Hematopoietic multipotent progenitor cell (in vitro differentiated cells): ENCODE data around the gene EBLN2. TPM values are rescaled to one million over a fixed set of nuclear protein-coding genes. Genes with fewer than 3 reads are reported as not detected.

ENCODE experiments used
- DNase-seq, 3 donors: peaks; one replicate each; pipeline ENCODE4 v3.0.0-alpha.2; 2011 to 2015; ENCODE audit warnings: low read depth in 2 of 3, low spot score in 2 of 3
- small RNA-seq: library from RNA; depleted of rRNA; stranded (forward); fragments of <200 nt; gene quantifications from one replicate; pipeline ENCODE3, GENCODE V24; 2012
- total RNA-seq: library from RNA; depleted of rRNA; stranded (reverse); fragments of >200 nt; gene quantifications from one replicate; pipeline ENCODE4 v1.2.3, GENCODE V29; 2012

The EBLN2 gene
- total RNA-seq, 1 donor: 5.7 TPM

GRCh38 chr3:73100741-73101559 lies 39.5 kb downstream of the EBLN2 start:
- DNase-seq: peak; percentile 38 to 89 (median 61)

GRCh38 chr3:73101881-73102280 lies 40.4 kb downstream of the EBLN2 start:
- no peak for DNase-seq

GRCh38 chr3:73107215-73107614 lies 45.8 kb downstream of the EBLN2 start:
- DNase-seq: no peak

DNA sequence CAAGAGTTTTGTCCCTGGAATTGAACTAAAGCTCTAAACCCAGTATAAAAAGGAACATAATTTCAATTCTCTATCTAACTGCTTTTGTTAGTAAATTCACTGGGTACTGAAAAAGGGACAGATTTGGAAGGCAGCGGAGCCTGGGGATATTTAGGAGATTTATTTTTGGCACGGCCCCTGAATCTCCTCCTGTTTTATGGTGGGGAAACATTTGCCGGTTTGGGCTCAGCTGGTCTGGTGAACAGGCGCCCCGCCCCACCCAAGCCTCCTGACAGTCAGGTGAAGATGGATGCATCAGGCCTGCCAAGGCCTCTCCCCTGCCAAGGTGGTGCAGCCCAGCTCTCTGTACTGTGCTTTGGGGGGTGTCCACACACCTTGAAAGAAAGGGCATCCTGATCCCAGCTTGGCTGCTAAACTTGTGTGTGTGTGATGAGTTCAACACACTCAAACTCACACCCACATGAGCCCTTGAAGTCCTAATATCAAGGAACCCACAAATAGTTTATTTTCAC lies 46.3 kb downstream of the EBLN2 start:
- DNase-seq: no peak

DNA sequence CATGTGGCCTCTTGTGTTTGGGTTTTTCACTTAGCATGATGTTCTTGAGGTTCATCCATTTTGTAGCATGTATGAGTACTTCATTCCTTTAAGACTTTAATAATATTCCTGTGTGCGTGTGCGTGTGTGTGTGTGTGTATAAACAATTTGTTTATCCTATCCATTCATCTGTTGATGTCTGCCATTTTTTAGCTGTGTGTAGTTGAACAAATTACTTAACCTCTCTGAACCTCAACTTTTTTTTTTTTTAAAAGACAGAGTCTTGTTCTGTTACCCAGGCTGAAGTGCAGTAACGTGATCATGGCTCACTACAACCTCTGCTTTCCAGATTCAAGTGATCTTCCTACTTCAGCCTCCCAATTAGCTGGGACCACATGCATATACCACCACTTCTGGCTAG lies 47.3 kb downstream of the EBLN2 start:
- no peak for DNase-seq

GRCh38 chr3:73110530-73110929 lies 49.1 kb downstream of the EBLN2 start:
- no peak for DNase-seq

Small RNA genes lying within 50 kb of the gene (small RNA-seq; reads per million reads assigned to genes)
- gene RNU2-64P: 6.2 reads per million, percentile 89 among the genes with 10 or more reads in this experiment
- not detected for gene RNU6-557P
- gene RNU7-19P: not detected

Other genes with a start within 250 kb of the EBLN2 start
- 12.7 TPM for gene SHQ1, start 213.2 kb upstream of the EBLN2 start, total RNA-seq
- 0.27 TPM for gene GXYLT2, start 173.6 kb upstream of the EBLN2 start, total RNA-seq
- 11.6 TPM for gene PPP4R2, start 64.8 kb upstream of the EBLN2 start, total RNA-seq